GM04503 (cell line): ENCODE data around the gene TTC8.

Experiments
- DNase-seq: peaks from one replicate; pipeline ENCODE4 v3.0.0-alpha.2; 2012; ENCODE audit warnings: low read depth

TTC8 gene

GRCh38 chr14:88868558-88869159 lies 44.2 kb downstream of the TTC8 start:
- DNase-seq = no peak

DNA sequence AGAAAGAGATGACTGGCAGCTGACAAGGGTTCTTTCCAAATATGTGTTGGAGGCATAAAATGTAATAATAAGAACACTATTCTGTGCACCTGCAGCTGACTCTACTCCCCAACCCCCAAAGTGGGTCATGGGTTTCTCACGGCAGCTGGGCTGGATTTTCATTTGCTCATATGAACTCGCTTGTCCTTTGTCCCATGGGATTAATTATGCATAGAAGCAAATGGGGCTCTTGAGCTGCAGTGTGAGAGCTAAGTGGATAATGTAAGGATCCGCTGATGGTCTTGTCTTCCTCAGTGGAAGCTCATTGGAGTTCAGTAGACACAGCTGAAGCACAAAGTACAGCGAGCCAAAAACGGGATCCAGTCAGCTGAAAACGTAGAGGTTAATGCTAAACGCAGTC lies 46.3 kb downstream of the TTC8 start:
- DNase-seq = no peak

GRCh38 chr14:88871429-88871828 lies 47.0 kb downstream of the TTC8 start:
- no peak for DNase-seq

- DNase-seq = no peak
Measured at GRCh38 chr14:88872976-88873375, 48.5 kb downstream of the TTC8 start.

DNA sequence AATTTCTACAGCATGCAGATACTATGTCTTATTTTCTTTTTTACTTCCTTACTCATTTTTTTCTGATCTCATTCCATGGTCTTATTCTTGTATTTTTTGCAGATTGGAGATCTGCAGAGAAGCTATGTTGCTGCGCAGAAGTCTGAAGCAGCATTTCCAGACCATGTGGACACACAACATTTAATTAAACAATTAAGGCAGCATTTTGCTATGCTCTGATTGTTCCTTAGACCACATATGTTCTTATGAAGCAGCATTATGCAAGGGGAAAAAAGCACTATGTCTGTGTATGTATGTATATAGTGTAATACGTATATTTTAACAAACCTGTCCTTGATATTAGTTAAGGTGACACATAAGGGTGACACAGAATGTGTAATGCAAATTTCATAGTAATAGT lies 52.7 kb downstream of the TTC8 start:
- no peak for DNase-seq

GRCh38 chr14:88879022-88879421 lies 54.6 kb downstream of the TTC8 start:
- DNase-seq = no peak

DNA sequence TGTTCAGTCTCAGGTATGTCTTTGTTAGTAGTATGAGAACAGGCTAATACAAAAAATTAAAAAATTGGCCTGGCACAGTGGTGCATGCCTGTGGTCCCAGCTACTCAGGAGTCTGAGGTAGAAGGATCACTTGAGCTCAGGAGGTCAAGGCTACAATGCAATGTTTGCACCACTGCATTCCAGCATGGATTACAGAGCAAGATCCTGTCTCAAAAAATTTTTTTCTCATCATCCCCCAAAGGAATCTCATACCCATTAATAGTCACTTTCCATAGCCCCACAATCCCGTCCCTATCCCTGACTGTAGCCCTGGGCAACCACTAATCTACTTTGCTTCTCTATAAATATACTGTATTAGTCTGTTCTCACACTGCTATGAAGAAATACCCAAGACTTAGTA lies 57.8 kb downstream of the TTC8 start:
- DNase-seq = no peak

- DNase-seq = peak; percentile 24
Measured at GRCh38 chr14:88895116-88895515, 70.7 kb downstream of the TTC8 start.

DNA sequence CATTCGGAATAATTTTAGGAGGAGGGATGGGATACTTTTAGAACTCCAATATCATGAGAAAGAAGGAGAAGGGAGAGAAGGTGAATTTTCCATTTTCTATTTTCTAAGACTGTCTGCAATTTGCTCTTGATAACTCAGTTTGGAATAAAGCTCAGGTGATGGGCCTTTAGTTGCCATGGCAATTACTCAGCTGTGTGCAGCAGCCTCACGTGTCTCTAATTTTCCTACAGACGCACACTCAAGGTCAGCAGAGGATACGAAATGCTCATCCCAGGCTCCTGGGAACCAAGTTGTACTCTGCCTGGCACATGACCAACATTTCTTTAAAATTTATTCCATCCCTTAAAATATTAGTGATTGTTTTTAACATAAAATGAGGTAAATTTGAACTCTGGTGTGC lies 76.7 kb downstream of the TTC8 start:
- no peak for DNase-seq

- no peak for DNase-seq
Measured at GRCh38 chr14:88901991-88902390, 77.5 kb downstream of the TTC8 start.

- no peak for DNase-seq
Measured at GRCh38 chr14:88902850-88903249, 78.4 kb downstream of the TTC8 start.

GRCh38 chr14:88904206-88904647 lies 79.8 kb downstream of the TTC8 start:
- DNase-seq = no peak

GRCh38 chr14:88904864-88905263 lies 80.4 kb downstream of the TTC8 start:
- no peak for DNase-seq

GRCh38 chr14:88908216-88908615 lies 83.8 kb downstream of the TTC8 start:
- no peak for DNase-seq

DNA sequence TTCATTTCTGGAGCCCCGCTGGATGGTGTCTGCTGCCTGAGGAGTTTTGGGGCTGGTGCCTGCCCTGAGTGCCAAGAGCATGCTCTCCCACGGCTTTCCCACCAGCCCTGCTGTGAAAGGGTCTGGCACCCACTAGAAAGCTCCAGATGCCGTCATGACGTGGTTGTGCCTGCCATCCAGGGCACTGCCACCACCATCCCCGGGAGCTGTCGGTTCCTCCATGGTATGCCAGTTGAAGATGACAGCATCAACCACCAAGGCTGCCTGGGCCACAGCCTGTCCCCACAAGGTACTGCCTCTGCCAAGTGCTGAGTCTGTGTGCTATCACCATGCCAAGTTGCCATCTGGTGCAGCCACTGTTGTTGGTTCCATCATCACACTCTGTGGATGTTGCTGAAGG lies 85.9 kb downstream of the TTC8 start:
- DNase-seq = no peak

- no peak for DNase-seq
Measured at GRCh38 chr14:88911809-88912208, 87.4 kb downstream of the TTC8 start.

- no peak for DNase-seq
Measured at GRCh38 chr14:88914956-88915355, 90.5 kb downstream of the TTC8 start.

DNA sequence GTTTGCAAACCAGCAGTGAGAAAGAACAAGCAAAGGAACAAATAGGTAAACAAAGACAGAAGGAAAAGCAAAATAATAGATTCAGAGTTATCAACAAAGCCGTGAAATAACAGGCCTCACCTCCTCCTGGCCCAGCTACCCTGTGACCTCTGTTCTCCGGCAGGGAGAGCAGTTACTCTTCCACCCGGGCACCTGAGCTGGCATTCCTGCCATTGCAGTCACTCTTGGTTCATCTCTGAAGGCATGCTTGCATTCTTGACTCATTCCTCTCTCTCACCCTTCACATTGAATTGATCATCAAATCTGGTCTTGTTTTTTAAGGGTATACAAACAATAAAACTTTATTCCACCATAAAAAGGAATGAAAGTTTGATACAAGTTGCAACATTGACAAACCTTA lies 95.1 kb downstream of the TTC8 start:
- no peak for DNase-seq
